HG03025 (cell line): Measurements from ENCODE around the gene MGAT5B.
"Not testable (repeated sequence)": the region's sequence is repeated elsewhere in the genome, so short reads cannot be mapped to it uniquely, and the experiment has no call there.

Source experiments
- ATAC-seq: cut with Tn5 transposase; IDR thresholded peaks from one replicate; pipeline ENCODE4 v1.9.1; 2021; ENCODE audit warnings: mild to moderate bottlenecking, moderate library complexity; ENCODE audit not compliant: unreplicated experiment, low FRiP score

Gene MGAT5B

DNA sequence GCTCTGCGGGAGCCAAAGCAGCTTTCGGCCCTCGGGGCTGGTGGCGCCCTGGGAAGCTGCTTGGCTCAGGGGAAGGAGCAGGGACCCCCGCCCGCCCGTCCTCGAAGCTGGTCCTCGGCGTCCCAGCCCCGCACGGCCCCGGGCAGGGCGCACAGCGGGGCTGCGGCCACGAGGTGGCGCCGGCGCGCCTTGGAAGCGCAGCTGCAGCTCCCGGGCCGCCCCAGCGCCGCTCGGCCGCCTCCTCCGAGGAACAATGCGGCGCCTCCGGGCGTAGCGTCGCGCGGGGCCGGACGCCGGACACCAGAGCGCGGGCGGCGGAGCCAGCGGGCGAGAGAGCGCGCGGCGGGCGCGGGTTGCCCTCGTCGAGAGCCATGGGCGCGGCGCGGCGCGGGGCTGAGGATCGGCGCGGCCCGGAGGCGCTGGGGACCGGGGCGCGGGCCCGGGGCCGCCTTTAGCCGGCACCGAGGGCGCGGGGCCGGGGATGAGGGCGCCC, at the start of gene MGAT5B:
Gene MGAT5B, plus strand, starts transcription at position 229 of the 493 bp plus-strand sequence. CDS start 626 bp downstream, outside the sequence.
- ATAC-seq: no peak

DNA sequence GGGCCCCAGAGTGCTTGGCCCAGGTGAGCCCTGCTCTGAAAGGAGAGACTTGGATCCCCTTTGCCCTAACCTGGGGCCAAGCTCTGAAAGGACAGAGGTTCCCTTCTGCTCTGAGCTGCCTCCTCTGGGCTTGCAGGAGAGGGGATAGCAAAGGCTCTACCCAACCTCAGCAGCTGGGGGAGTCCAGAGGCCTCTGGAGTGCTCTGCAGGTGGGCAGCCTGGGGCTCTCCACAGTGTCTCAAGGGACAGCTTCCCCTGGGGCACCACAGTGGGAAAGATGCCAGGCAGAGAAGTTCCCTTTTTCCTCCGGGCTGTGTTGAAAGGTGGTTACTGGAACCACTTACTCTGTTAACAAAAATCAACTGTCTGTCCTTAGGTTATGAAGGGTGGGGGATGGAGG, 48.2 kb upstream of the MGAT5B start:
- no peak for ATAC-seq

DNA sequence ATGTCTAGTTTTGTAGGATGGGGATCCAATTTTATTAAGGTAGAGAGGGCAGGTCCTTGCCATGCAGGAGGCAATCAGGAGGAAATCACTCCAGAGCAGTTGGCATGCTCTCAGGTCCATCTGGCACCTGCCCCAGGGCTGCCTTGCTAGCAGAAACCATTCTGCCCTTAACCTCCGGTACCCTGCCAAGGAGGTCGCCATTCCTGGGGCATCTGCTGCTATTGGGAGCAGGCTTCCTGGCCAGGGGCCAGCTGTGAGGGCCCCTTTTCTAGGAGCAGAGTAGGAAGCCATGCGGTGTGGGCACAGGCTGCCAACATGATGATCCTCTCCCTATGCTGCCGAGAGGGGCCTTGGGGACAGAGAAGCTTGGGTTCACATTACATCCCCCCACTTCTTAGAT, 47.6 kb upstream of the MGAT5B start:
- no peak for ATAC-seq

GRCh38 chr17:76822184-76822778, 45.9 kb upstream of the MGAT5B start:
- no peak for ATAC-seq

DNA sequence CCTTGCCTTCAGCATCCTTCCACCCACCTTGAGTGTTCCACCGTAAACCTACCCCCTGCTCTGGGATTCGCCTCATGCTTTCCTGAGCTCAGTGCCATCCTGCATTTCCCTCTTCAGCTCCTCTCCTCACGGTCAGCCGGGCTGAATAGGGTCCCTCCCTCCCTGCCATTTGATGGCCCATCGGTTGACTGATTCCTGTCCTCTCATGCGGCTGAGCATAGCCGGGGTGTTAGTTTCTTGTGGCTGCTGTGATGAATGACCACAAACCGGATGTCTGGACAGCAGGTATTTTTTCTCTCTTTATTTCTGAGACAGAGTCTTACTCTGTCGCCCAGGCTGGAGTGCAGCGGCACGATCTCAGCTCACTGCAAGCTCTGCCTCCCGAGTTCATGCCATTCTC, 44.1 kb upstream of the MGAT5B start:
- ATAC-seq: no peak

DNA sequence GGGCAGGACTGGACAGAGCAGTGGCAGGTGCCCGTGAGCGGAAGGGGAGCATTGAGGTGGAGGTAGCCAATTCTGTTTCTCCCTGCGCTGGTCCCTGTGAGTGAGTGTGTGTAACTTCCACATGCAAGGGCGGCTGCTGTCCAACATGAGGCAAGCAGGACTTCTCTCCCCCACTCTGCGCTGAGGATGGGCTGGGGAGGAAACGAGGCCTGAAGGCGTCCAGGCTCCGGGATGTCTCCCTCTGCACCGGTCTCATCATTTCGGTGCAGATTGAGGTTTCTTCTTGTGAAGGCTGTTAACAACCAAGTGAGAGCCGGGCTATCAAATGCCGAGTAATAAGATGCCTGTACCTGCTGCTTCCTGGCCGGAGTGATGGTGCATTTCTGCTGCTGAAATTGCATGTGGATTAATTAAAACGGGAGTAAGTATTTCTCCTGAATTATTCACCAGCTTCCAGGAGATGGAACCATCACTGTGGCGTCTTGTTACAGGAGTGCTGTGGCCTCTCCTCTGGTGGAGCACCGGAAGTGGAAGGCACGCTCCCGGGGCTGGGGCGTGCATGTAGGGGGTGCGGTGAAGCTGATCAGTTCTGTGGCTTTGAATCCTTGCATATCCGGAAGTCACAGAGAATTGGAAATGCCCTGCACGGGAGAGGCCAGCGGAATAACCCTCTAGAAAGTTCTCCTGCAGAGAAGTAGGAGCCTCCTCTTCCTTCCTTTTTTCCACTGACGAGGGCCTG, 41.7 kb upstream of the MGAT5B start:
- no peak for ATAC-seq

DNA sequence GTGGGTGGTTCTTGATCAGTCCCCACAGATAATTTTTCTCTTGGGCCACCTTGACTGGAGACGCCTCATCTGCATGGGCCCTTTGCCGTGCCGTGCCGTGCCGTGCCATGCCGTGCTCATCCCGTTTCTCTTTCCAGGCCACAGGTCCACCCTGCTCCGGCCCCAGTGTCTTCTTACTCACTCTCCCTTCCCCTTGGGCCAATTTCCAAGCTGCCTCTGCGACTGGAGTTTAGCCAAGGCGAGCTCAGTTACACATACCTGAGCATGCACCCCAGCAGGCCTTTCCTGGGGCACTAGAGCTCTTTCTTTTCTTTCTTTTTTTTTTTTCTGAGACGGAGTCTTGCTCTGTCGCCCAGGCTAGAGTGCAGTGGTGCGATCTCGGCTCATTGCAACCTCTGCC, 40.5 kb upstream of the MGAT5B start:
- no peak for ATAC-seq

DNA sequence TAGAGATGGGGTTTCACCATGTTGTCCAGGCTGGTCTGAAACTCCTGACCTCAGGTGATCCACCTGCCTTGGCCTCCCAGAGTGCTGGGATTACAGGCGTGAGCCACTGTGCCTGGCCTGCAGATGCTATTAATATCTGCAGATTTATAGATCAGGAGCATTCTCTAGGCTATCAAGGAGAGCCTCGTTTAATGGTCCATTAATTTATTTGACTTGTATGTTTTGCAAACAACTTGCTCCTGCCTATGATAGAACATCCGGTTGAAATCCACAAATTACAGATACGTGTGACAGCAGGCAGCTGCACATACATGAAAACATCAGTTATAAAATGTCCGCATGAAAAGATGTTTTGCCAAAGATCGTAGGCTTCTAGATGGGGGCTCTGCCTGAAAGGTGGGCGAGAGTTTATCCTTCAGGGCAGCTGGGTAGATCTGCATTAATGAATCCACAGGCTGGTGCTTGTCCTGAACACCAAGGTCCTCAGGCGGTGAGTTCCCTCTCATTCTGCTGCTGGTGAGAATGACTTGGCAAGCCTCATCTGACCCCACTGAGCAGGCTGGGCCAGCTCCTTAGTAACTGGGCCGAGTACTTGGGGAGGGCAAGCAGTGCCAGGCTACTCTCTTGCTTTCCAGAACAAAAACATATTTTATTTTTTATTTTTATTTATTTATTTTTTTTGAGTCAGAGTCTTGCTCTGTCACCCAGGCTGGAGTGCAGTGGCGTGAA, 37.1 kb upstream of the MGAT5B start:
- no peak for ATAC-seq

DNA sequence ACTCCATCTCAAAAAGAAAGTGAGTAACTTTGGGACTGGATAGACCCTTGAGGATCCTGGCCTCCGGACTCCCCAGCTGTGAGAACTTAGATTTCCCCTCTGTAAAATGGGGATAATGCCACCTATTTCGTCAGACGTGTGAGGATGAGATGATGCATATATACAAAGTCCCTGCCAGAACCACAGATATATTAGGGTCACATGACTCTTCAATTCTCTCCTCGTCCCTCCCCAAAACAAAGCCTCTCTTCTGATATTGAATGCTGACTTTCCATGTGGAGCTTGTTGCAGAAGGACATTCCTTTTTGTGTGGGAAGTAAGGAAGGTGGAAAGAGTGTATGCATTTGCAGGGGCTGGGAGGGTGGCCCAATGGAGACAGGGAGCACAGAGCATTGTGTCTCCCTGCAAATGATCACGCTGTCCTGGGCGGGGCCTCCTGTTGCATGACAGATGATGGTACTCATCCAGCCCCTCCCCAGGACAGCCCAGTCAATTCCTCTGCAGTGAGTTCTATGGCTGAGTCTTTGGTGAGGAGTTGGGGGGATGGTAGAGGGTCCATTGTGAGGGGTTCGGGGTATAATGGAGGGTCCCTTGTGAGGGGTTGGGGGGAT, 35.1 kb upstream of the MGAT5B start:
- ATAC-seq: no peak

GRCh38 chr17:76833747-76834146, 34.5 kb upstream of the MGAT5B start:
- no peak for ATAC-seq

- ATAC-seq: no peak
Observed at GRCh38 chr17:76834870-76835269, 33.3 kb upstream of the MGAT5B start.

GRCh38 chr17:76840443-76840767, 27.8 kb upstream of the MGAT5B start:
- ATAC-seq: no peak

DNA sequence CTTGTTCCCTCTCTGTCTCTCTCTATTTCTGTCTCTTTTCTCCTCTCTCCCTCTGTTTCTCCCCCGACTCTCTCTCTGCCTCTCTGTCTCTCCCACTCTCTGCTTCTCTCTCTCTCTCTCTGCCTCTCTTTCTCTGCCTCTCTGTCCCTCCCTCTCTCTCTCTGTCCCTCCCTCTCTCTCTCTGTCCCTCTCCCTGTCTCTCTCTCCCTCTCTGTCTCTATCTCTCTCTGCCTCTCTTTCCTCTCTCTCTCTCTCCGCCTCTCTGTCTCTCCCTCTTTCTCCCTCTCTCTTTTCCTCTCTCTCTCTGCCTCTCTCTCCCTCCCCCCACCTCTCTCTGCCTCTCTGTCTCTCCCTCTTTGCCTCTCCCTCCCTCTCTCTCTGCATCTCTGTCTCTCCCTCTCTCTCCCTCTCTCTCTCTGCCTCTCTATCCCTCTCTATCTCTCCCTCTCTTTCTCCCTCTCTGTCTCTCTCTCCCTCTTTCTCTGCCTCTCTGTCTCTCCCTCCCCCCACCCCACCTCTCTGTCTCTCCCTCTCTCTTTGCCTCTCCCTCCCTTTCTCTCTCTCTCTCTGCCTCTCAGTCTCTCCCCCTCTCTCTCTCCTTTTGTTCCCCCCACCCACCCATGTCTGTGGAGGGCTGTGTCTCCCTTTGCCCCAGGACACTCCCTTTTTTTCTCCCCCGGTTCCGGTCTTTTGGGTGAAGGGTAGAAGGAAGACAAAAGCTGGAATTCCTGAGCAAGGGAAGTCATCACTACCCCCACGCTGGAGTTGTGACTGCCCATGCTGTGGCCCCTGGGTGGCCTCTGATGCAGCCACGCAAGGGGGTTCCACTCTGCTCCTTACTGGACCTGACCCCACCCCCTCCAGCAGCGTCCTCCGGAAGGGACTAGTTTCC, 27.1 kb upstream of the MGAT5B start:
- ATAC-seq: no peak

DNA sequence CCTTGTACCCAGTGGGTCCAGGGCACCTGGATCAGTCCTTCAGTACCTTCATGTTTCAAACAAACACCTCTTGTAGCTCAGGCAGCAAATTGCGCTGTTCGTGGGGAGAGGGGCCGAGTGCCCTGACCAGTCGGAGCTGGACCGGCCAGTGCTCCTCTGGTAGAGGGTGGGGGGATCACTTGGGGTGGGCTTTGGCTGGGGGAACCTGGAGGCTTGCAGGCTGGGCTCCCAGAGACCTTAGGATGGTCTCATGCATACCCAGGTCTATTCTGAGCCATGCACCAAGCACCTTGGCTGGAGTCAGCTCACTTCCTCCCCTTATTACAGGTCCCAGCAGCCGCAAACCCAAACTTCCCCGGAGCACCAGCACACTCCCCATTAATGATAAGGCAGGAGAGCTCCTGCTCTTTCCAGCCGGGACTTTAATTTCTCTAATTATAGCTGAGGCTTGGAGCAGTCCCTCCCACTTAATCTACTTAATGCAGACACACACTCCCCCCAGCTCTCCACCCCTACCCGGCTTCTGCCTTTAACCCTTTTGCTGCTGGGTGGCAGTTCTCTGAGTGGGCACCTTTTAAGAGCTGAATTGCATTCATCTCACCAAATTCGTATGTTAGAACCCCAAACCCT, 26.3 kb upstream of the MGAT5B start:
- no peak for ATAC-seq

- not testable (repeated sequence) for ATAC-seq
Observed at GRCh38 chr17:76843068-76843467, 25.1 kb upstream of the MGAT5B start.

DNA sequence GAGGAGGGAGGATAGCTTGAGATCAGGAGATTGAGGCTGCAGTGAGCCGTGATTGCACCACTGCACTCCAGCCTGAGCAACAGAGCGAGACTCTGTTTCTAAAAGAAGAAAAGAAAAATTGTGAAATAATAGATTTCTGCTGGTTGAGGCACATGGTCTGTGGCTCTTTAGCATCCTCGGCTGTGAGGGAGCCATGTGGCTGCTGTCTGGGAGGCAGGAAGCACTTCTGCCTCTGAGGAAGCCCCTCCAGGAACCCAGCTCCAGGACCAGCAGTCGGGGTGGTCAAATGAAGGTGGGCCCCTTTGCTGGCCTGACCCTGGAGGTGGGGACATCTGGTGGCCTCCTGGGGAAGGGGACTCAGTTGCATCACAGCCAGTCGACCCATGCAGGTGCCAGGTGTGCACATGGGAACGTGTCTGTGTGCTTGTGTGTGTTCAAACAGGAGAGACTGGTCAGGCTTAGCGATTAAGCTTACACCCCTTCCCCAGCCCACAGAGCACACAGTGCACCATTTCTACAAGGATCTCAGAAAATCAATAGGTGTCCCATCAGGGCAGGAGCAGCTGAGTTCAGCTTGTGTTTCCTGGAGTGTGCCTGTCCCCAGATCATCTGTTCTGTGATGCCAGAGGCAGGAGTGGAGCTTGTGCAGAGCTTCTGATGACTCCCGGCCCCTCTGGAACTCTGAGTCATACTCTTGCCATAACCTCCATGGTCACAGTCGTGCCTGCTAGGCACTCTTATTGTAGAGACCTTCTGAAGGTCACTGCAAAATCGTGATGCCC, 24.3 kb upstream of the MGAT5B start:
- no peak for ATAC-seq

DNA sequence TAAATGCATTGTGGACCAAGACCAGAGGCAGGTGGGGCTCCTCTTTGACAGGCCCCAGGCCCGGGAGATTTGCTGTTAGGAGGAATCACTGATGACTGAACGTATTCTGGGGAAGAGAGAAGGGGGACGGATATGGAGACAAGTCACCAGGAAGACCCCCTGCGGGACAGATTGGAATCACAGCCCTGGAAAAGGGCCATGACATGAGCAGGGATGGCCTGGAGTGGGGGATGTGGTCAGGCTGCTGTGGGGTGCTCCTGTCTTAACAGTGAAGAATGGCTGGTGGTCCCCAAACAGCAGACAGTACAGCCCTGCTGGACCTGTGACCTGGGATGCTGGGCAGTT, 23.7 kb upstream of the MGAT5B start:
- no peak for ATAC-seq

DNA sequence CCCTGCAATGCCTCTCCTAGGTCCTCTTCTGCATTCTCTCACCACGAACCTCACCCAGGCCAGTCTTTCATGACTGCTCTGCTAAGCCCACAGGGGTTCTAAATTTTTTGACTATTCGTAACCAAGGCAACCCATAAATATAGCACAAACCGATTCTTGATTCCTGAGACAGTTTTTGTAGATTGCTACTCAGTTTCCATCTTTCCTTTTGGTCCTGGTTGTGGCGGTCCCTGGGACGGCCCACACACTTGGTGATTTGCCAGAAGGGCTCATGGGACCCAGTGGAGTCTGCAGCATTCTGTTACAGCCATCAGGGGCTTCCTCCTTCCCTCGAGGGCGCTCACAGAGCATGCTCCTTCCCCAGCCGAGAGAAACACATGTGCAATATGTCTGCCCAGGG, 23.4 kb upstream of the MGAT5B start:
- ATAC-seq: no peak

DNA sequence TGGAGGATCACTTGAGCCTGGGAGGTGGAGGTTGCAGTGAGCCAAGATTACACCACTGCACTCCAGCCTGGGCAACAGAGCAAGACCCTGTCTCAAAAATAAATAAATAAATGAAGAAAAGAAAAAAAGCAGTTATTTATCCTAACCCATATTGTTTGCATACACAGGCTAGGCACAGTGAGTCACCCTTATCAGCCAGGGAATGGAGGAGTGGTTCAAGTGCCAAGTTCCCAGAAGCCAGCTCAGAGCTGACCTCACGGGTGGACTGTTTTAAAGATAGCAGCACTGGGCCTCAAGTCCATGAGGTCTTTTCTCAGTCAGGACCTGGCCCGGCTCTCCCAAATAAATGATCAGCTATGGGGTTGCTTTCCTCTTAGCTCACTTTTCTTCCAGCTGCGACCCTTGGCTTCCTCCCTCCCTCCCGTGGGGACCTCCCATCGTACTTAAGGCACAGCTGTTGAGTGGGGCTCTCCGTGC, 22.6 kb upstream of the MGAT5B start:
- ATAC-seq: no peak
